SK-N-SH (cell line): Measurements from ENCODE around the gene EHD3. TPM values are rescaled to one million over a fixed set of nuclear protein-coding genes. Genes with fewer than 3 reads are reported as not detected.
A peak's percentile ranks its signal among the peaks of the same experiment; 100 is the strongest.

ENCODE experiments used
- CTCF ChIA-PET: fragments of 300-600, 350-600 bp; formaldehyde crosslinking; extraction: SDS; loops from one replicate; lab custom pipeline; 2021; lab: Yijun Ruan, JAX
- POLR2A ChIA-PET: fragments of 350-600 bp; sonication (Branson Sonifier 250); formaldehyde crosslinking; extraction: SDS; loops from one replicate; lab custom pipeline; 2020; ENCODE audit warnings: antibody characterized with exemption, inconsistent platforms; lab: Yijun Ruan, JAX
- DNase-seq: peaks from one replicate; pipeline ENCODE4 v3.0.0; 2012
- H2AFZ ChIP-seq: fragments of 200-600 bp; sonication (generic); 2 replicates; pipeline ENCODE4 v1.8.1; 2016; ENCODE audit warnings: antibody characterized with exemption, mild to moderate bottlenecking, low read depth
- H3F3A ChIP-seq: fragments of 200-600 bp; sonication (generic); replicated peaks from 2 replicates; pipeline ENCODE3; 2016; ENCODE audit warnings: antibody characterized with exemption, mild to moderate bottlenecking; ENCODE audit not compliant: insufficient read depth
- H3K27ac ChIP-seq, 2 experiments: fragments of 200-500 bp in 1 of 2; fragments of 200-600 bp in 1 of 2; sonication (Bioruptor generic) in 1 of 2; sonication (generic), shearing (Covaris generic) in 1 of 2; 2 replicates each; pipeline versions ENCODE4 v1.5.1 to v1.6.1; 2014 to 2016; ENCODE audit warnings: low read depth in 2 of 2, inconsistent platforms in 1 of 2, low read length in 1 of 2, mild to moderate bottlenecking in 1 of 2, mixed read lengths in 1 of 2
- H3K27me3 ChIP-seq: fragments of 200-600 bp; sonication (generic), shearing (Covaris generic); 2 replicates; pipeline ENCODE4 v1.6.1; 2016; ENCODE audit warnings: mixed run types; ENCODE audit not compliant: insufficient read depth
- H3K36me3 ChIP-seq, 2 experiments: fragments of 200-500 bp in 1 of 2; fragments of 200-600 bp in 1 of 2; sonication (Bioruptor generic) in 1 of 2; sonication (generic) in 1 of 2; replicated peaks in 1 of 2; 2 replicates each; pipeline versions ENCODE3 to v1.5.1; 2014 to 2016; ENCODE audit warnings: low read length in 1 of 2, mild to moderate bottlenecking in 1 of 2; ENCODE audit not compliant: insufficient read depth in 2 of 2, control insufficient read depth in 1 of 2
- H3K4me1 ChIP-seq, 2 experiments: fragments of 200-500 bp in 1 of 2; fragments of 200-600 bp in 1 of 2; sonication (Bioruptor generic) in 1 of 2; sonication (generic), shearing (Covaris generic) in 1 of 2; 2 replicates each; pipeline versions ENCODE4 v1.5.1 to v1.6.1; 2014 to 2016; ENCODE audit warnings: low read depth in 1 of 2, low read length in 1 of 2, mixed run types in 1 of 2; ENCODE audit not compliant: insufficient read depth in 2 of 2, control insufficient read depth in 1 of 2
- H3K4me2 ChIP-seq: fragments of 200-600 bp; sonication (generic), shearing (Covaris generic); 2 replicates; pipeline ENCODE4 v1.6.1; 2017; ENCODE audit warnings: mixed run types
- H3K4me3 ChIP-seq, 2 experiments: fragments of 200-500 bp in 1 of 2; fragments of 200-600 bp in 1 of 2; sonication (Bioruptor generic) in 1 of 2; sonication (generic), shearing (Covaris generic) in 1 of 2; 2 replicates each; pipeline versions ENCODE4 v1.5.1 to v1.8.1; 2014 to 2016; ENCODE audit warnings: low read depth in 2 of 2, inconsistent platforms in 1 of 2, low read length in 1 of 2, mild to moderate bottlenecking in 1 of 2, mixed read lengths in 1 of 2, moderate library complexity in 1 of 2
- H3K79me2 ChIP-seq: fragments of 200-600 bp; sonication (generic); 2 replicates; pipeline ENCODE4 v1.8.1; 2017; ENCODE audit warnings: mild to moderate bottlenecking; ENCODE audit not compliant: insufficient read depth
- H3K9ac ChIP-seq: fragments of 200-600 bp; sonication (generic); 2 replicates; pipeline ENCODE4 v1.6.1; 2017; ENCODE audit warnings: mixed run types
- H3K9me2 ChIP-seq: fragments of 200-600 bp; sonication (generic); 2 replicates; pipeline ENCODE4 v1.6.1; 2017; ENCODE audit warnings: mixed run types
- H3K9me3 ChIP-seq: fragments of 200-600 bp; sonication (generic); 2 replicates; pipeline ENCODE4 v1.6.1; 2017; ENCODE audit warnings: mixed run types, mild to moderate bottlenecking, moderate library complexity
- H4K20me1 ChIP-seq: fragments of 200-600 bp; sonication (generic); 2 replicates; pipeline ENCODE4 v1.6.1; 2017; ENCODE audit warnings: mild to moderate bottlenecking, mixed run types; ENCODE audit not compliant: insufficient read depth
- EZH2phosphoT487 ChIP-seq: fragments of 200-600 bp; sonication (generic); IDR thresholded peaks from 2 replicates; pipeline ENCODE4 v1.6.1; 2017; ENCODE audit warnings: low read depth, mixed run types, mild to moderate bottlenecking, antibody characterized with exemption, moderate library complexity, borderline replicate concordance
- FOXJ3 ChIP-seq: sonication (generic); formaldehyde crosslinking; IDR thresholded peaks from 2 replicates; pipeline ENCODE4 v1.5.1; 2020; ENCODE audit warnings: mild to moderate bottlenecking, missing genetic modification reagents
- FOXM1 ChIP-seq: IDR thresholded peaks from 2 replicates; pipeline ENCODE4 v1.4.0; 2012; ENCODE audit warnings: low read depth, mild to moderate bottlenecking
- JUND ChIP-seq: IDR thresholded peaks from 2 replicates; pipeline ENCODE4 v1.4.0; 2012
- PBX3 ChIP-seq: IDR thresholded peaks from 2 replicates; pipeline ENCODE4; 2012
- POLR2AphosphoS5 ChIP-seq: IDR thresholded peaks from 2 replicates; pipeline ENCODE4 v1.6.1; 2012; ENCODE audit warnings: low read depth, low read length
- REST ChIP-seq: IDR thresholded peaks from 2 replicates; pipeline ENCODE4 v1.6.1; 2012; ENCODE audit warnings: mild to moderate bottlenecking, low read depth, low read length, moderate library complexity
- RXRA ChIP-seq: IDR thresholded peaks from 2 replicates; pipeline ENCODE4 v1.4.0; 2012; ENCODE audit warnings: low read depth, mild to moderate bottlenecking, borderline replicate concordance
- SMC3 ChIP-seq: IDR thresholded peaks from 2 replicates; pipeline ENCODE4 v1.6.1; 2012; ENCODE audit warnings: low read depth, low read length, improper control_type of control experiment
- YY1 ChIP-seq: IDR thresholded peaks from 2 replicates; pipeline ENCODE4 v1.4.0; 2012; ENCODE audit warnings: low read depth, mild to moderate bottlenecking
- WGBS: methylation state at CpG from one replicate; pipeline ENCODE4 v1.1.6; 2017; ENCODE audit warnings: low lambda C conversion rate; 5-methylcytosine and 5-hydroxymethylcytosine counted together
- polyA plus RNA-seq, 3 experiments: library from polyadenylated mRNA; depleted of rRNA; stranded (reverse); fragments of >200 nt; gene quantifications; 2 replicates each; pipeline ENCODE4 v1.2.3, GENCODE V29; 2012
- TF ChIP-seq, protein P1 (sequence below): fragments of 200-600 bp; sonication (generic); IDR thresholded peaks from 2 replicates; pipeline ENCODE4 v1.6.1; 2017; ENCODE audit warnings: antibody characterized with exemption, mild to moderate bottlenecking, moderate library complexity
- TF ChIP-seq, protein P2 (sequence below): IDR thresholded peaks from 2 replicates; pipeline ENCODE4 v1.4.0; 2012; ENCODE audit warnings: low read depth, borderline replicate concordance
- TF ChIP-seq, protein P3 (sequence below): IDR thresholded peaks from 2 replicates; pipeline ENCODE4 v1.4.0; 2012; ENCODE audit warnings: low read depth, borderline replicate concordance

EHD3 gene
- polyA plus RNA-seq, 1 of the 3 experiments (the other 2 are of a cell fraction), result 45.4 TPM

DNA sequence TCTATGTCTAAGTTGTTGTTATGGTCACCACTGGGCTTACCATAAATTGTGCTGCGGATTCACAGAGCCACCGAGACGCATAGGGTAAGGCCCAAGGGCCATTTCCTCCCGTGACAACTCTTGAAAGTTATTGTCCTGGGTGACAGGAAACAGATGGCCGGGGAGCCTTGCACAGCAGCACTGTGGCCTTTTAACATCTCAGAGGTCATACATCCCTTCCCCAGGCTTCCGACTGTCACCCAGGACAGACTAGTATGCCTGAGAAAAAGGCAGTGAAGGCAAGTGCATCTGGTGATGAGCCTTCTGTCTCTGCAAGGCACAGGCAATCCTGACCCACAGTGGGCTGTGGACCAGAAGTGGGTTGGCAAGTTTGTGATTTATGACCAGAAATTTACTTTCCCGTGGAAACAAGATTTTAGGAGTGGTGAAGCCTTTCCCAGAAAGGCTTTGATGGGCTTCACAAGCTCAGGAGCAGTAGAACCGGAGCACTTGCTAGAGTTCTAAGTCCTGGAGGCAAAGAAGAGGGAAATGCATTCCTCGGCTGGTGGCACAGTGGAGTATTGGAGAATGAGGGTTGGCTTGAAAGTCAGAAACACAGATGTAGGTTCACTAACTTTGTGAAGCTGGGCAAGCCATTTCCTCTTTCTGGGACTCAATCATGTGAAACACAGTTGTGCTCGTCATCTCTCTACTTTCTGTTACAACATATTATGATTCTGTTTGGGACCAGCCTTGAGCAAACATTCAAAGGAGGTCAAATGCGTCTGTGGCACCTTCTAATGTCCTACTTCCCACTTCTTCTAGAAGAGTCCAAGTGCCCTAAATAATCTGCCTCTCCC, 14.6 kb upstream of the EHD3 start:
- Histone ChIP-seq H3K27me3 (peaks cover 28% of the 10 kb centered on the region), H3K79me2 (no peaks in the 10 kb centered on the region), H2AFZ (no peak overlapping the region), H3K9me3 (no peaks in the 10 kb centered on the region), H3K4me2 (no peak overlapping the region), H3K27ac (no peak overlapping the region), H4K20me1 (no peaks in the 10 kb centered on the region), H3K4me3 (no peak overlapping the region), H3F3A (no peaks in the 10 kb centered on the region), H3K4me1 (peaks cover 0 to 8% of the 10 kb centered on the region in 2 experiments; a peak in 1 of 4 replicates), H3K9ac (no peak overlapping the region), H3K9me2 (no peaks in the 10 kb centered on the region), H3K36me3 (no peaks in the 10 kb centered on the region)
- ChIA-PET POLR2A (no interaction called here), CTCF (interaction anchor here (0.8 to 2.7 kb wide), 5 partner anchors 15 to 508 kb away, joined by 3 to 14 read pairs (median 6); partner anchors contain the start of gene EHD3)
- TF ChIP-seq POLR2AphosphoS5, result no peak
- TF ChIP-seq PBX3, result no peak
- 56% methylated on average over 11 of the region's 11 CpGs for WGBS
- peak; percentile 32 for DNase-seq

DNA sequence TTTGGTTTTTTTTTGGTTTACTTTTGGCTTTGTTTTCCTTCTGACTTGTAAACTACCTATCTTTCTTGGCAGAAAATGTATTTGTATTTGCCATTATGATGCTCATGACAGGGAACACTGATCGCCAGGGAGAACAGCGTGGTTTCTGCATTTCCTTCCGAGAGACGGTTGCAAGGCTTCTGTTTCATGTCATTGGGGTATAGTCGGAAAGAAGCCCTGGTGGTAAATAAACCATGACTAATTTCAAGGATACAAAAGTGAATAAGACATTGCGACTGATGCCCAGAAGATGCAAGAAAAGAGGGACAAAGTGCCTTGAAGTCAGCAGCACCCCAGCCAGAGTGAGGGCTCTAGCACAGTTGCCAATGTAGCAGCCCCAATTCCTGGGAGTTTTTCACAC, 12.4 kb upstream of the EHD3 start:
- H3K79me2 ChIP-seq, result no peaks in the 10 kb centered on the region
- no peak overlapping the region for H3K9ac ChIP-seq
- WGBS, result 71% methylated on average over 6 of the region's 6 CpGs
- no peak overlapping the region for H3K4me3 ChIP-seq
- H3K9me3 ChIP-seq, result no peaks in the 10 kb centered on the region
- ChIA-PET CTCF (no interaction called here), POLR2A (no interaction called here)
- no peaks in the 10 kb centered on the region for H3K36me3 ChIP-seq
- H3F3A ChIP-seq, result no peaks in the 10 kb centered on the region
- H3K27ac ChIP-seq, result no peak overlapping the region
- peaks cover 0 to 8% of the 10 kb centered on the region in 2 experiments; a peak in 1 of 4 replicates for H3K4me1 ChIP-seq
- no peak for TF ChIP-seq JUND
- TF ChIP-seq, protein P1, sequence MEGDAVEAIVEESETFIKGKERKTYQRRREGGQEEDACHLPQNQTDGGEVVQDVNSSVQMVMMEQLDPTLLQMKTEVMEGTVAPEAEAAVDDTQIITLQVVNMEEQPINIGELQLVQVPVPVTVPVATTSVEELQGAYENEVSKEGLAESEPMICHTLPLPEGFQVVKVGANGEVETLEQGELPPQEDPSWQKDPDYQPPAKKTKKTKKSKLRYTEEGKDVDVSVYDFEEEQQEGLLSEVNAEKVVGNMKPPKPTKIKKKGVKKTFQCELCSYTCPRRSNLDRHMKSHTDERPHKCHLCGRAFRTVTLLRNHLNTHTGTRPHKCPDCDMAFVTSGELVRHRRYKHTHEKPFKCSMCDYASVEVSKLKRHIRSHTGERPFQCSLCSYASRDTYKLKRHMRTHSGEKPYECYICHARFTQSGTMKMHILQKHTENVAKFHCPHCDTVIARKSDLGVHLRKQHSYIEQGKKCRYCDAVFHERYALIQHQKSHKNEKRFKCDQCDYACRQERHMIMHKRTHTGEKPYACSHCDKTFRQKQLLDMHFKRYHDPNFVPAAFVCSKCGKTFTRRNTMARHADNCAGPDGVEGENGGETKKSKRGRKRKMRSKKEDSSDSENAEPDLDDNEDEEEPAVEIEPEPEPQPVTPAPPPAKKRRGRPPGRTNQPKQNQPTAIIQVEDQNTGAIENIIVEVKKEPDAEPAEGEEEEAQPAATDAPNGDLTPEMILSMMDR, result no peak
- TF ChIP-seq FOXM1, result no peak
- TF ChIP-seq, protein P2, sequence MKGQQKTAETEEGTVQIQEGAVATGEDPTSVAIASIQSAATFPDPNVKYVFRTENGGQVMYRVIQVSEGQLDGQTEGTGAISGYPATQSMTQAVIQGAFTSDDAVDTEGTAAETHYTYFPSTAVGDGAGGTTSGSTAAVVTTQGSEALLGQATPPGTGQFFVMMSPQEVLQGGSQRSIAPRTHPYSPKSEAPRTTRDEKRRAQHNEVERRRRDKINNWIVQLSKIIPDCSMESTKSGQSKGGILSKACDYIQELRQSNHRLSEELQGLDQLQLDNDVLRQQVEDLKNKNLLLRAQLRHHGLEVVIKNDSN, result no peak
- TF ChIP-seq EZH2phosphoT487, result no peak
- no peak for TF ChIP-seq RXRA
- TF ChIP-seq YY1, result no peak
- no peak for TF ChIP-seq SMC3
- TF ChIP-seq, protein P3, sequence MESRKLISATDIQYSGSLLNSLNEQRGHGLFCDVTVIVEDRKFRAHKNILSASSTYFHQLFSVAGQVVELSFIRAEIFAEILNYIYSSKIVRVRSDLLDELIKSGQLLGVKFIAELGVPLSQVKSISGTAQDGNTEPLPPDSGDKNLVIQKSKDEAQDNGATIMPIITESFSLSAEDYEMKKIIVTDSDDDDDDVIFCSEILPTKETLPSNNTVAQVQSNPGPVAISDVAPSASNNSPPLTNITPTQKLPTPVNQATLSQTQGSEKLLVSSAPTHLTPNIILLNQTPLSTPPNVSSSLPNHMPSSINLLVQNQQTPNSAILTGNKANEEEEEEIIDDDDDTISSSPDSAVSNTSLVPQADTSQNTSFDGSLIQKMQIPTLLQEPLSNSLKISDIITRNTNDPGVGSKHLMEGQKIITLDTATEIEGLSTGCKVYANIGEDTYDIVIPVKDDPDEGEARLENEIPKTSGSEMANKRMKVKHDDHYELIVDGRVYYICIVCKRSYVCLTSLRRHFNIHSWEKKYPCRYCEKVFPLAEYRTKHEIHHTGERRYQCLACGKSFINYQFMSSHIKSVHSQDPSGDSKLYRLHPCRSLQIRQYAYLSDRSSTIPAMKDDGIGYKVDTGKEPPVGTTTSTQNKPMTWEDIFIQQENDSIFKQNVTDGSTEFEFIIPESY, result no peak
- no peak for TF ChIP-seq REST
- no peak for TF ChIP-seq FOXJ3 (CRISPR knock-in tag)
- TF ChIP-seq, all 33 proteins: peak for 0
- no peak overlapping the region for H3K4me2 ChIP-seq
- H3K9me2 ChIP-seq, result no peaks in the 10 kb centered on the region
- no peaks in the 10 kb centered on the region for H4K20me1 ChIP-seq
- no peak overlapping the region for H2AFZ ChIP-seq
- no peak for DNase-seq
- peaks cover 33% of the 10 kb centered on the region for H3K27me3 ChIP-seq
